ENCODE results near the gene CSMD2. TPM values are rescaled to one million over a fixed set of nuclear protein-coding genes. Genes with fewer than 3 reads are reported as not detected.

CSMD2 gene
- total RNA-seq, 4 donors from 2014 or later = 0.60 to 2.5 (median 1.2) TPM

DNA sequence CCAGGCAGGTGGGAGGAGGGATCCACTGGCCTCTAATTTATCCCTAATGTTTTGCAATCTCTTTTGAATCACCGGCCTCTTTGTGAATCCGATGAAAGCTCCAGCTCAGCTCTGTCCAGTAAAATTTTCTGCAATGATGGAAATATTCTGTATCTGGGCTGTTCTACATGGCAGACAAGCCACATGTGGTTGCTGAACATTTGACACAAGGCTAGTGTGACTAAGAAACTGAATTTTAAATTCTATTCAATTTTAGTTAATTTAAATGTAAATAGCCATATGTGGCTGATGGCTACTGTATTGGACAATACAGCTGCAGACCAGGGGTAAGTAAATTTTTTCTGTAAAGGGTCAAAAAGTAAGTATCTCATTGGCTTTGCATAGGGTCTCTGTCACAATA, 135.1 kb downstream of the CSMD2 start:
- Histone ChIP-seq H3K4me3 (no peak overlapping the region), H3K27me3 (no peaks in the 10 kb centered on the region), H3K9me3 (no peaks in the 10 kb centered on the region), H3K27ac (no peak overlapping the region), H3K4me1 (no peaks in the 10 kb centered on the region), H3K36me3 (no peaks in the 10 kb centered on the region)
- TF ChIP-seq EP300 (IDR thresholded peaks at IDR 0.05) = no peak
- no peak for TF ChIP-seq POLR2A (IDR thresholded peaks at IDR 0.05)
- no peak for TF ChIP-seq CTCF (IDR thresholded peaks at IDR 0.05)
- DNase-seq (ENCODE audit: low spot score in 2 of 2) = no peak
- 93 to 95% methylated on average over 2 of the region's 2 CpGs for WGBS, 2 donors

- no peaks in the 10 kb centered on the region for H3K36me3 ChIP-seq
- no peak for DNase-seq (ENCODE audit: low spot score in 2 of 2)
- 81 to 83% methylated on average over 3 of the region's 3 CpGs for WGBS, 2 donors
- H3K9me3 ChIP-seq = no peaks in the 10 kb centered on the region
- no peaks in the 10 kb centered on the region for H3K4me1 ChIP-seq
- TF ChIP-seq EP300 (IDR thresholded peaks at IDR 0.05) = no peak
- no peak for TF ChIP-seq POLR2A (IDR thresholded peaks at IDR 0.05)
- TF ChIP-seq CTCF (IDR thresholded peaks at IDR 0.05) = no peak
- H3K27ac ChIP-seq = no peak overlapping the region
- no peaks in the 10 kb centered on the region for H3K27me3 ChIP-seq
- no peak overlapping the region for H3K4me3 ChIP-seq
Observed at GRCh38 chr1:34029515-34029914, 135.5 kb downstream of the CSMD2 start.

- 82 to 89% methylated on average over 11 of the region's 11 CpGs for WGBS, 2 donors
- Histone ChIP-seq H3K27ac (no peak overlapping the region), H3K27me3 (no peaks in the 10 kb centered on the region), H3K4me3 (no peak overlapping the region), H3K36me3 (no peaks in the 10 kb centered on the region), H3K9me3 (no peaks in the 10 kb centered on the region), H3K4me1 (no peaks in the 10 kb centered on the region)
- DNase-seq (ENCODE audit: low spot score in 2 of 2) = no peak
- TF ChIP-seq CTCF (IDR thresholded peaks at IDR 0.05) (no peak), POLR2A (IDR thresholded peaks at IDR 0.05) (no peak), EP300 (IDR thresholded peaks at IDR 0.05) (no peak)
Observed at GRCh38 chr1:34028381-34029055, 136.5 kb downstream of the CSMD2 start.

DNA sequence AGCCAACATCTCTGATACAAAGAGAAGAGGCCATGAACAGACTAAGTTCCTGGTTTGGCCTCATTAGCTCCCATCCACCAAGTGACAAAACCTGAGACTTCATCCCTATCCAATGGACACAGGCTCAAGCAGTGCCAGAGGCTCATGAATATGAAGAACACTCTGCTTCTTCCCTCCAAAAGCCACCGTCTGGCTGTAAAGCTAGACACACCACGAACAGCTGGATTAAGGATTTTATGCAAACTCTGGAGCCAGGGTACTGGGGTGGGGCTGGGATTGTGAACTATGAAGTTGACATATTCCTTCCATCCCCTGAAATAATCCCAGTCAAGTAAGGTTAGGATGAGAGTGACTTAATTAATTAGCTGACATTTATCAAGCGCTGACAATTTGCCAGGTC, 139.4 kb downstream of the CSMD2 start:
- H3K27ac ChIP-seq = no peak overlapping the region
- no peak for DNase-seq (ENCODE audit: low spot score in 2 of 2)
- 87 to 89% methylated on average over 3 of the region's 3 CpGs for WGBS, 2 donors
- H3K9me3 ChIP-seq = no peaks in the 10 kb centered on the region
- H3K4me1 ChIP-seq = no peaks in the 10 kb centered on the region
- H3K36me3 ChIP-seq = no peaks in the 10 kb centered on the region
- H3K4me3 ChIP-seq = no peak overlapping the region
- H3K27me3 ChIP-seq = no peaks in the 10 kb centered on the region
- TF ChIP-seq EP300 (IDR thresholded peaks at IDR 0.05) (no peak), CTCF (IDR thresholded peaks at IDR 0.05) (no peak), POLR2A (IDR thresholded peaks at IDR 0.05) (no peak)

DNA sequence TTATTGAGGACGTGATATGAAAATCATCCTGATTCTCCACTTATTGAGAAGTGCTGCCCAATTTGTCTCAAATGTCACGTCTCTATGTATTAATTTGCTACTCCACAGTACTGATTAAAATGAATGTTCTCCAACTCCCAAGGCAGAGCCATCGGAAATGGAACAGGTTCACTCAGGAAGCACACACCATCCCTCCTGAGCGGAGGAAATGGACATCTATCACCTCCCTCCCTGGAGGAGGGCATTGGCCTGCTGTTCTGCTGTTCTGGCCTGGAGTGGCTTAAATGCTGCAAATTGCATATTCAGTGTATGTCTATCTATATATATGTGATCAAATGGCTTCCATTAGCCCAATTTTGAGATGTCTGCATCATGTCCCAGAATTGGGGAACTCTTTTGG, 140.5 kb downstream of the CSMD2 start:
- 83 to 88% methylated on average over 4 of the region's 4 CpGs for WGBS, 2 donors
- Histone ChIP-seq H3K9me3 (no peaks in the 10 kb centered on the region), H3K4me3 (no peak overlapping the region), H3K36me3 (no peaks in the 10 kb centered on the region), H3K27ac (no peak overlapping the region), H3K27me3 (no peaks in the 10 kb centered on the region), H3K4me1 (no peaks in the 10 kb centered on the region)
- no peak for DNase-seq (ENCODE audit: low spot score in 2 of 2)
- TF ChIP-seq EP300 (IDR thresholded peaks at IDR 0.05) = no peak
- no peak for TF ChIP-seq POLR2A (IDR thresholded peaks at IDR 0.05)
- no peak for TF ChIP-seq CTCF (IDR thresholded peaks at IDR 0.05)
